HepG2 (cell line): ENCODE measurements around the gene NMBR.

ENCODE experiments used
- BRCA1 ChIP-seq: sonication (generic); formaldehyde crosslinking; IDR thresholded peaks from 2 replicates; pipeline ENCODE4 v1.4.0; 2020; ENCODE audit warnings: missing genetic modification reagents
- MED1 ChIP-seq: sonication (generic); formaldehyde crosslinking; IDR thresholded peaks from 2 replicates; pipeline ENCODE4 v1.4.0; 2020; ENCODE audit warnings: missing genetic modification reagents
- POLR2A ChIP-seq, 2 experiments: IDR thresholded peaks; 2 replicates each; pipeline ENCODE4 v1.6.1; 2011; ENCODE audit warnings: low read depth in 2 of 2, low read length in 2 of 2, mild to moderate bottlenecking in 1 of 2, moderate library complexity in 1 of 2; ENCODE audit not compliant: insufficient read depth in 1 of 2
- ZNF33B ChIP-seq: sonication (generic); formaldehyde crosslinking; IDR thresholded peaks from 2 replicates; pipeline ENCODE4 v1.5.1; 2020; ENCODE audit warnings: mild to moderate bottlenecking, missing genetic modification reagents
- TF ChIP-seq, protein P1 (sequence below): sonication (generic); formaldehyde crosslinking; IDR thresholded peaks from 2 replicates; pipeline ENCODE4 v1.9.0; 2021; ENCODE audit warnings: missing genetic modification reagents, borderline replicate concordance
- TF ChIP-seq, protein P2 (sequence below): sonication (generic); formaldehyde crosslinking; IDR thresholded peaks from 2 replicates; pipeline ENCODE4 v1.4.0; 2020; ENCODE audit warnings: missing genetic modification reagents, mild to moderate bottlenecking, borderline replicate concordance
- TF ChIP-seq, protein P3 (sequence below): sonication (generic); formaldehyde crosslinking; IDR thresholded peaks from 2 replicates; pipeline ENCODE4 v1.5.0; 2020; ENCODE audit warnings: mild to moderate bottlenecking, missing genetic modification reagents, moderate library complexity

DNA sequence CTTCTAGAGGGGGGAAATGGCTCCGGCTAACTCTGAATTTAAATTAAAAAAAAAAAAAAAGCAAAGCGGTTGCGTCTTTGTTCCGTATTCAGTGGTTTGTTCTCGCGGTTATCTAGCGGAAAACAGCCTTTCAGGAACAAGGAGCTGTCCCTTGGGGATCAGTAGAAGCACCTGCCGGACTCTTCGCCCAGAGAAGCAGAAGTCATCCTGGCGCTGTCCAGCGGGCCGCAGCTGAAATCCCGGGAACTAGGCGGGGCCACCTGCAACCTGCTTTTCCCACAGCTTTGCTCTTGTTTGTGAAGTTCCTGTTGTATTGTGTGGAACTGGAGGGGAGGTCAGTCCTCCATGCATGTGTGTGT lies 58.1 kb downstream of the NMBR start:
- TF ChIP-seq BRCA1 (CRISPR knock-in tag) (no peak), POLR2A (IDR thresholded peaks at IDR 0.05; ENCODE audit: insufficient read depth in 1 of 2, low read depth in 2 of 2, low read length in 2 of 2) (no peak), MED1 (CRISPR knock-in tag) (no peak), ZNF33B (CRISPR knock-in tag) (no peak)
- TF ChIP-seq, protein P1, sequence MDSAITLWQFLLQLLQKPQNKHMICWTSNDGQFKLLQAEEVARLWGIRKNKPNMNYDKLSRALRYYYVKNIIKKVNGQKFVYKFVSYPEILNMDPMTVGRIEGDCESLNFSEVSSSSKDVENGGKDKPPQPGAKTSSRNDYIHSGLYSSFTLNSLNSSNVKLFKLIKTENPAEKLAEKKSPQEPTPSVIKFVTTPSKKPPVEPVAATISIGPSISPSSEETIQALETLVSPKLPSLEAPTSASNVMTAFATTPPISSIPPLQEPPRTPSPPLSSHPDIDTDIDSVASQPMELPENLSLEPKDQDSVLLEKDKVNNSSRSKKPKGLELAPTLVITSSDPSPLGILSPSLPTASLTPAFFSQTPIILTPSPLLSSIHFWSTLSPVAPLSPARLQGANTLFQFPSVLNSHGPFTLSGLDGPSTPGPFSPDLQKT (CRISPR knock-in tag) = no peak
- TF ChIP-seq, protein P2, sequence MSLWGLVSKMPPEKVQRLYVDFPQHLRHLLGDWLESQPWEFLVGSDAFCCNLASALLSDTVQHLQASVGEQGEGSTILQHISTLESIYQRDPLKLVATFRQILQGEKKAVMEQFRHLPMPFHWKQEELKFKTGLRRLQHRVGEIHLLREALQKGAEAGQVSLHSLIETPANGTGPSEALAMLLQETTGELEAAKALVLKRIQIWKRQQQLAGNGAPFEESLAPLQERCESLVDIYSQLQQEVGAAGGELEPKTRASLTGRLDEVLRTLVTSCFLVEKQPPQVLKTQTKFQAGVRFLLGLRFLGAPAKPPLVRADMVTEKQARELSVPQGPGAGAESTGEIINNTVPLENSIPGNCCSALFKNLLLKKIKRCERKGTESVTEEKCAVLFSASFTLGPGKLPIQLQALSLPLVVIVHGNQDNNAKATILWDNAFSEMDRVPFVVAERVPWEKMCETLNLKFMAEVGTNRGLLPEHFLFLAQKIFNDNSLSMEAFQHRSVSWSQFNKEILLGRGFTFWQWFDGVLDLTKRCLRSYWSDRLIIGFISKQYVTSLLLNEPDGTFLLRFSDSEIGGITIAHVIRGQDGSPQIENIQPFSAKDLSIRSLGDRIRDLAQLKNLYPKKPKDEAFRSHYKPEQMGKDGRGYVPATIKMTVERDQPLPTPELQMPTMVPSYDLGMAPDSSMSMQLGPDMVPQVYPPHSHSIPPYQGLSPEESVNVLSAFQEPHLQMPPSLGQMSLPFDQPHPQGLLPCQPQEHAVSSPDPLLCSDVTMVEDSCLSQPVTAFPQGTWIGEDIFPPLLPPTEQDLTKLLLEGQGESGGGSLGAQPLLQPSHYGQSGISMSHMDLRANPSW (CRISPR knock-in tag) = no peak
- TF ChIP-seq, protein P3, sequence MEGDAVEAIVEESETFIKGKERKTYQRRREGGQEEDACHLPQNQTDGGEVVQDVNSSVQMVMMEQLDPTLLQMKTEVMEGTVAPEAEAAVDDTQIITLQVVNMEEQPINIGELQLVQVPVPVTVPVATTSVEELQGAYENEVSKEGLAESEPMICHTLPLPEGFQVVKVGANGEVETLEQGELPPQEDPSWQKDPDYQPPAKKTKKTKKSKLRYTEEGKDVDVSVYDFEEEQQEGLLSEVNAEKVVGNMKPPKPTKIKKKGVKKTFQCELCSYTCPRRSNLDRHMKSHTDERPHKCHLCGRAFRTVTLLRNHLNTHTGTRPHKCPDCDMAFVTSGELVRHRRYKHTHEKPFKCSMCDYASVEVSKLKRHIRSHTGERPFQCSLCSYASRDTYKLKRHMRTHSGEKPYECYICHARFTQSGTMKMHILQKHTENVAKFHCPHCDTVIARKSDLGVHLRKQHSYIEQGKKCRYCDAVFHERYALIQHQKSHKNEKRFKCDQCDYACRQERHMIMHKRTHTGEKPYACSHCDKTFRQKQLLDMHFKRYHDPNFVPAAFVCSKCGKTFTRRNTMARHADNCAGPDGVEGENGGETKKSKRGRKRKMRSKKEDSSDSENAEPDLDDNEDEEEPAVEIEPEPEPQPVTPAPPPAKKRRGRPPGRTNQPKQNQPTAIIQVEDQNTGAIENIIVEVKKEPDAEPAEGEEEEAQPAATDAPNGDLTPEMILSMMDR (CRISPR knock-in tag) = no peak
